ENCODE data around the gene COPS7A. TPM values are rescaled to one million over a fixed set of nuclear protein-coding genes. Genes with fewer than 3 reads are reported as not detected.

Gene COPS7A
- total and polyA plus RNA-seq, 9 of the 15 experiments (the other 6 are each of a cell fraction or from before 2014, with no cell fraction given) = 12.7 to 36.0 (median 24.3) TPM

GRCh38 chr12:6778574-6779550 lies 55.0 kb downstream of the COPS7A start (continued):
- no peak for TF ChIP-seq FOXP4 (CRISPR knock-in tag; IDR thresholded peaks at IDR 0.05; ENCODE audit: borderline replicate concordance)
- TF ChIP-seq BRD9 (IDR thresholded peaks at IDR 0.05; ENCODE audit: low read depth, partially characterized antibody) = peak; percentile 35
- TF ChIP-seq ZNF785 (CRISPR knock-in tag; IDR thresholded peaks at IDR 0.05) = no peak
- TF ChIP-seq PML (IDR thresholded peaks at IDR 0.05; ENCODE audit: low read length) = no peak
- no peak for TF ChIP-seq PTBP1 (IDR thresholded peaks at IDR 0.05; ENCODE audit: low read depth, low read length)
- TF ChIP-seq IFI16 (CRISPR knock-in tag; IDR thresholded peaks at IDR 0.05) = no peak
- TF ChIP-seq ATF6 (CRISPR knock-in tag; IDR thresholded peaks at IDR 0.05) = no peak
- no peak for TF ChIP-seq NCOA6 (IDR thresholded peaks at IDR 0.05)
- no peak for TF ChIP-seq TEAD2 (tag; IDR thresholded peaks at IDR 0.05)
- no peak for TF ChIP-seq GTF2A2 (tag; IDR thresholded peaks at IDR 0.05)
- peak; percentile 69 for TF ChIP-seq CC2D1A (IDR thresholded peaks at IDR 0.05)
- TF ChIP-seq TRIM28 (IDR thresholded peaks at IDR 0.05) = 0 out of 2 replicates have a peak, but pooled peaks have one; percentile 7
- no peak for TF ChIP-seq WHSC1 (IDR thresholded peaks at IDR 0.05; ENCODE audit: low read length)
- no peak for TF ChIP-seq FOXK1 (CRISPR knock-in tag; IDR thresholded peaks at IDR 0.05; ENCODE audit: borderline replicate concordance)
- TF ChIP-seq ZNF511 (CRISPR knock-in tag; IDR thresholded peaks at IDR 0.05) = no peak
- no peak for TF ChIP-seq SRSF9 (IDR thresholded peaks at IDR 0.05; ENCODE audit: borderline replicate concordance, low read depth, low read length)

Measured in K562 (cell line).